Activated T-helper 1 cell treated with Interleukin-2 at 50 U/mL for 16 hours (primary cell): ENCODE results near the gene NLGN3.

Experiments
- DNase-seq: peaks from one replicate; pipeline ENCODE4 v3.0.0-alpha.2; 2020; ENCODE audit warnings: low read depth

The NLGN3 gene

DNA sequence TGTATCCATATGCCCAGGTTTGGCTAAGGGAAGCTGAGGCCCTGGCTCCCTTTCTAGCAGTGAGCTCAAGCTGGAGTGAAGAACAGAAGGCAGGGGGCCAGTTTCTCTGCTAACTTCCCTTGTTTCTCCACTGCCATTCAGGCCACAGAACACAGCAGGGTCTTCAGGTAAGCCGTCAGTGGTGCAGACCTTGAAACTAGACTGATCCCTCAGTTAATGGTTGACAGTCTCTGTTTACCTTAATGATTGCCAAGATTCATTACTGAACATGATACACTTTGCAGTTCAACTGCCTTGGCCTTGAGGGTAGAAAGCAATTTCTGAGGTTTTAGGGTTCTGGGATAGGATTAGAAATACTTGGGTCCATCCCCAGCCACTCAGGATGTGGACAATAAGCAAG, 69.5 kb downstream of the NLGN3 start:
- no peak for DNase-seq

DNA sequence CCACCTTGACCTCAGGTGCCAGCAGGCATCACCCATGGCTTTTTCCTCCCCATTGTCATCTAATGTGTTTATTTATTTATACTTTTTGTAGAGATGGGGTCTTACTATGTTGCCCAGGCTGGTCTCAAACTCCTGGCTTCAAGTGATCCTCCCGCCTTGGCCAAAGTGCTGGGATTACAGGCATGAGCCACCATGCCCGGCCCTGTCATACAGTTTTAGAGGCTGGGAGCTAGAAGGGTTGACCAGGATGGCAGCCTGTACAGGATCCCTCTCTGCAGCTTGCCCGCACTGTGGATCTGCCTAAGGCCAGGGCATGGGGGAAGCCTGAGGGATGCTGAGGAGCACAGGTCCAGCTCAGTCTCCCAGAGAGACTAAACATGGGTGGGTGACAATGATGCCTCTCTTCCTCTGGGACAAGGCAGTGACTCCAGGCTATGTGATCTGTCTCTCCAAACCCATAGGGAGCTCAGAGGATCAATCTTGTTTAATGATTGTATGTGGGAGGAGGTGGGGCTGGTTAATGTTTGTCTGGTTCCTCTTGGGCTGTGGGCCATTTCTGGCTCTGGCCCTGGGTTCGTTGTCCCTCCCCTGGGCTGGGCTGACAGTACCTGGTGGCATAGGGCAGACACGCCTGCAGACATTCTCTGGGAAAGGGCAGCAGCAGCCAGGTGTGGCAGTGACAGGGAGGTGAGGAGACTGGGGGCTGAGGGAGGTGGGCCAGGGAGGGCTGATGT, 70.1 kb downstream of the NLGN3 start:
- DNase-seq = no peak

- DNase-seq = no peak
Observed at GRCh38 chrX:71215338-71215912, 70.8 kb downstream of the NLGN3 start.

GRCh38 chrX:71216485-71216884, 71.8 kb downstream of the NLGN3 start:
- no peak for DNase-seq

DNA sequence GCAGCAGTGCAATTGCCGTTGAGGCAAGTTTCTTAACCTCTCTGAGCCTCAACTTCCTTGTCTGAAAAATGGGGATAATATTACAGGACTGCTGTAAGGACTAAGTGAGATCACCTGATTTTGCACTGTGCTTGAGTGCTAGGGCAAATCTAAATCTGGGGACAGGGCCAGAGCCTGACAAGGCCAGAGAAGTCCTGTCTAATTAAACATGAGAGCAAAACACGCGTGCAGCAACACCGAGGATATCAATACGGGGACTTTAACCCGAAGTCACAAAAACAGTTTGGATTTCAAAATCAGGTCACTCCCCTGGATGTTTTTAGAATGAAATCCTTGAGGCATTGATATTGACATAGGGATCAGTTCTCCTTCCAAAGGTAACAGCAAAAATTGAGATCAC, 72.7 kb downstream of the NLGN3 start:
- no peak for DNase-seq
